HCT116 (cell line): Measurements from ENCODE around the gene GON4L. TPM values are rescaled to one million over a fixed set of nuclear protein-coding genes. Genes with fewer than 3 reads are reported as not detected.

ENCODE experiments used
- ATAC-seq: fragments of 200-7000 bp; cut with Tn5 transposase; 2 replicates; pipeline ENCODE4 v1.9.1; 2020; ENCODE audit warnings: mild to moderate bottlenecking, moderate library complexity
- BruUV-seq: library from RNA; stranded (reverse); fragments of 400-500 nt; replicated peaks from 2 replicates; lab custom pipeline; 2021; lab: Mats Ljungman, UMichigan
- CTCF ChIA-PET: fragments of 300-600 bp; sonication (Branson Sonifier 250); formaldehyde crosslinking; loops from one replicate; lab custom pipeline; 2021; ENCODE audit warnings: antibody characterized with exemption; lab: Charles Lee
- POLR2A ChIA-PET: fragments of 300-600, 350-600 bp; sonication (Branson Sonifier 250); formaldehyde crosslinking; loops from one replicate; lab custom pipeline; 2021; ENCODE audit warnings: antibody characterized with exemption; lab: Charles Lee
- RAD21 ChIA-PET, 2 experiments: fragments of 300-600 bp; sonication (Branson Sonifier 250); formaldehyde crosslinking; loops; one replicate each; lab custom pipeline; 2023; ENCODE audit warnings: low total read pairs in 2 of 2; ENCODE audit not compliant: uncharacterized antibody in 2 of 2, unreplicated experiment in 2 of 2, low non-redundant PET in 1 of 2; lab: Charles Lee
- DNase-seq: peaks from one replicate; pipeline ENCODE4 v3.0.0-alpha.2; 2010; ENCODE audit warnings: low read depth, low spot score
- H2AFZ ChIP-seq: fragments of 200-600 bp; shearing (Covaris generic), sonication (generic); 2 replicates; pipeline ENCODE4 v1.6.1; 2017; ENCODE audit warnings: low read depth, mixed run types, mixed read lengths, antibody characterized with exemption, low read length; ENCODE audit not compliant: poor library complexity, severe bottlenecking
- H3K27ac ChIP-seq: 2 replicates; pipeline ENCODE4 v1.5.1; 2012; ENCODE audit warnings: low read depth, low read length
- H3K27me3 ChIP-seq: fragments of 200-600 bp; sonication (generic); 2 replicates; pipeline ENCODE4 v1.6.1; 2016; ENCODE audit warnings: mixed run types, low read length, mixed read lengths; ENCODE audit not compliant: insufficient read depth
- H3K36me3 ChIP-seq, 2 experiments: fragments of 200-500 bp in 1 of 2; fragments of 200-600 bp in 1 of 2; sonication (Bioruptor generic) in 1 of 2; sonication (generic) in 1 of 2; 2 replicates each; pipeline versions ENCODE4 v1.5.1 to v1.6.1; 2014 to 2016; ENCODE audit warnings: low read length in 2 of 2, inconsistent platforms in 1 of 2, mixed read lengths in 1 of 2, mixed run types in 1 of 2; ENCODE audit not compliant: insufficient read depth in 2 of 2, control insufficient read depth in 1 of 2
- H3K4me1 ChIP-seq, 2 experiments: fragments of 200-600 bp in 1 of 2; sonication (generic) in 1 of 2; 2 replicates each; pipeline versions ENCODE4 v1.5.1 to v1.6.1; 2012 to 2017; ENCODE audit warnings: low read length in 2 of 2, inconsistent platforms in 1 of 2, mild to moderate bottlenecking in 1 of 2, mixed read lengths in 1 of 2, mixed run types in 1 of 2, moderate library complexity in 1 of 2; ENCODE audit not compliant: insufficient read depth in 2 of 2, control insufficient read depth in 1 of 2
- H3K4me2 ChIP-seq: fragments of 200-600 bp; sonication (generic); 2 replicates; pipeline ENCODE4 v1.6.1; 2017; ENCODE audit warnings: mixed run types, low read length, mixed read lengths
- H3K4me3 ChIP-seq, 2 experiments: fragments of 200-600 bp in 1 of 2; sonication (generic) in 1 of 2; replicated peaks in 1 of 2; 2 replicates each; pipeline ENCODE4 v1.5.1; 2011 to 2016; ENCODE audit warnings: low read length in 2 of 2, control low read depth in 1 of 2, low read depth in 1 of 2, mild to moderate bottlenecking in 1 of 2, mixed read lengths in 1 of 2, mixed run types in 1 of 2
- H3K79me2 ChIP-seq: fragments of 200-600 bp; sonication (generic); 2 replicates; pipeline ENCODE4 v1.6.1; 2017; ENCODE audit warnings: mild to moderate bottlenecking, mixed run types, low read length, moderate library complexity, mixed read lengths; ENCODE audit not compliant: insufficient read depth
- H3K9ac ChIP-seq: fragments of 200-600 bp; sonication (generic); 2 replicates; pipeline ENCODE4 v1.6.1; 2016; ENCODE audit warnings: low read length, mixed read lengths
- H3K9me2 ChIP-seq: fragments of 200-600 bp; sonication (generic), shearing (Covaris generic); 2 replicates; pipeline ENCODE4 v1.6.1; 2017; ENCODE audit warnings: mixed run types, mild to moderate bottlenecking, moderate library complexity; ENCODE audit not compliant: insufficient read depth
- H3K9me3 ChIP-seq, 2 experiments: fragments of 200-500 bp in 1 of 2; fragments of 200-600 bp in 1 of 2; sonication (Bioruptor generic) in 1 of 2; sonication (generic) in 1 of 2; 2 replicates each; pipeline ENCODE4 v1.6.1; 2014 to 2017; ENCODE audit warnings: low read length in 2 of 2, mixed read lengths in 2 of 2, inconsistent platforms in 1 of 2, low read depth in 1 of 2, mild to moderate bottlenecking in 1 of 2, mixed run types in 1 of 2, moderate library complexity in 1 of 2; ENCODE audit not compliant: control insufficient read depth in 1 of 2, insufficient read depth in 1 of 2
- H4K20me1 ChIP-seq: fragments of 200-600 bp; sonication (generic), shearing (Covaris generic); 2 replicates; pipeline ENCODE4 v1.6.1; 2017; ENCODE audit warnings: mixed run types, mild to moderate bottlenecking, moderate library complexity; ENCODE audit not compliant: insufficient read depth
- CBX3 ChIP-seq: IDR thresholded peaks from 2 replicates; pipeline ENCODE4 v1.6.1; 2012; ENCODE audit warnings: low read depth
- CTCF ChIP-seq, 3 experiments: fragments of 200-600 bp in 1 of 3; sonication (generic) in 1 of 3; IDR thresholded peaks in 2 of 3; conservative IDR thresholded peaks in 1 of 3; 2 replicates each; pipeline ENCODE4 v1.5.1; 2012 to 2017; ENCODE audit warnings: low read depth in 2 of 3, low read length in 2 of 3, antibody characterized with exemption in 1 of 3, borderline replicate concordance in 1 of 3, control low read depth in 1 of 3, mild to moderate bottlenecking in 1 of 3, mixed read lengths in 1 of 3, mixed run types in 1 of 3, moderate library complexity in 1 of 3; ENCODE audit not compliant: insufficient read depth in 1 of 3
- EGR1 ChIP-seq: IDR thresholded peaks from 2 replicates; pipeline ENCODE4 v1.6.1; 2012; ENCODE audit warnings: low read depth
- ELF1 ChIP-seq: IDR thresholded peaks from 2 replicates; pipeline ENCODE4 v1.6.1; 2012; ENCODE audit warnings: low read depth, borderline replicate concordance
- EZH2 ChIP-seq: fragments of 200-600 bp; sonication (generic); IDR thresholded peaks from 2 replicates; pipeline ENCODE4 v1.6.1; 2017; ENCODE audit warnings: antibody characterized with exemption, mixed run types
- EZH2phosphoT487 ChIP-seq: fragments of 200-600 bp; IDR thresholded peaks from 2 replicates; pipeline ENCODE4 v1.6.1; 2018; ENCODE audit warnings: antibody characterized with exemption, borderline replicate concordance
- MAX ChIP-seq: IDR thresholded peaks from 2 replicates; pipeline ENCODE4 v1.6.1; 2012
- POLR2A ChIP-seq: IDR thresholded peaks from 2 replicates; pipeline ENCODE4 v1.7.0; 2011; ENCODE audit warnings: borderline replicate concordance; ENCODE audit not compliant: insufficient read depth, insufficient read length; ENCODE audit errors: extremely low read depth
- RAD21 ChIP-seq: IDR thresholded peaks from 2 replicates; pipeline ENCODE4 v1.6.1; 2012; ENCODE audit warnings: low read depth, mild to moderate bottlenecking
- REST ChIP-seq: IDR thresholded peaks from 2 replicates; pipeline ENCODE4 v1.6.1; 2012; ENCODE audit warnings: low read depth
- SIN3A ChIP-seq: IDR thresholded peaks from 2 replicates; pipeline ENCODE4 v1.6.1; 2012; ENCODE audit warnings: low read depth
- SP1 ChIP-seq: IDR thresholded peaks from 2 replicates; pipeline ENCODE4 v1.6.1; 2012; ENCODE audit warnings: low read depth
- SRF ChIP-seq: IDR thresholded peaks from 2 replicates; pipeline ENCODE4 v1.6.1; 2012; ENCODE audit warnings: low read depth
- YY1 ChIP-seq: IDR thresholded peaks from 2 replicates; pipeline ENCODE4 v1.6.1; 2011; ENCODE audit warnings: low read length, low read depth, moderate library complexity, mild to moderate bottlenecking; ENCODE audit not compliant: insufficient replicate concordance; ENCODE audit errors: extremely low read depth
- ZFX ChIP-seq: fragments of 450-650 bp; IDR thresholded peaks from 2 replicates; pipeline ENCODE4 v1.6.1; 2017
- ZNF274 ChIP-seq: fragments of 200-500 bp; sonication (Bioruptor generic); IDR thresholded peaks from 2 replicates; pipeline ENCODE4 v1.6.1; 2014; ENCODE audit warnings: mild to moderate bottlenecking, low read depth, low read length, inconsistent platforms
- intact Hi-C: fragments of 100-400 bp; cut with micrococcal nuclease; formaldehyde crosslinking; loops from 2 replicates; pipeline ENCODE4 v1.10.0; 2022
- total RNA-seq: library from RNA; stranded (reverse); gene quantifications from one replicate; pipeline ENCODE4 v1.2.1, GENCODE V29; 2021; ENCODE audit not compliant: unreplicated experiment

GON4L gene
- total RNA-seq, 1 experiment from 2014 or later: 40.8 TPM

GRCh38 chr1:155761736-155762405 is 95.1 kb downstream of the GON4L start:
- H4K20me1 ChIP-seq: no peaks in the 10 kb centered on the region
- no peaks in the 10 kb centered on the region for H3K27me3 ChIP-seq
- H2AFZ ChIP-seq: no peak overlapping the region
- ATAC-seq: no peak
- BruUV-seq: no TSS peak
- H3K9me2 ChIP-seq: no peaks in the 10 kb centered on the region
- H3K9me3 ChIP-seq: no peaks in the 10 kb centered on the region
- H3K27ac ChIP-seq: no peak overlapping the region
- H3K36me3 ChIP-seq: peaks cover 22 to 34% of the 10 kb centered on the region in 2 experiments
- RAD21 ChIA-PET: no interaction called here
- CTCF ChIA-PET: no interaction called here
- H3K4me2 ChIP-seq: no peak overlapping the region
- POLR2A ChIA-PET: no interaction called here
- no peak overlapping the region for H3K9ac ChIP-seq
- no peak for TF ChIP-seq EZH2
- TF ChIP-seq CBX3: no peak
- no peak for TF ChIP-seq EZH2phosphoT487
- TF ChIP-seq ZNF274: no peak
- TF ChIP-seq SRF: no peak
- no peak for TF ChIP-seq REST
- no peak for TF ChIP-seq MAX
- no peak for TF ChIP-seq RAD21
- no peak for TF ChIP-seq ZFX
- TF ChIP-seq ELF1: no peak
- no peak for TF ChIP-seq SIN3A
- no peak for TF ChIP-seq CTCF (IDR thresholded peaks at IDR 0.05 in 2 of 3, conservative IDR thresholded peaks at IDR 0.05 in 1 of 3; ENCODE audit: borderline replicate concordance in 1 of 3, insufficient read depth in 1 of 3, low read depth in 2 of 3, low read length in 2 of 3)
- no peak for TF ChIP-seq SP1
- no peak for TF ChIP-seq POLR2A
- no peak for TF ChIP-seq EGR1
- no peak for TF ChIP-seq YY1
- H3K79me2 ChIP-seq: no peaks in the 10 kb centered on the region
- peaks cover 0 to 5% of the 10 kb centered on the region in 2 experiments; a peak in 1 of 4 replicates for H3K4me1 ChIP-seq
- no peak overlapping the region for H3K4me3 ChIP-seq
- DNase-seq: no peak
- intact Hi-C loops: no loop called here
